A673 (cell line): Measurements from ENCODE around the gene CCHCR1. TPM values are rescaled to one million over a fixed set of nuclear protein-coding genes. Genes with fewer than 3 reads are reported as not detected.
"Not testable (repeated sequence)": the region's sequence is repeated elsewhere in the genome, so short reads cannot be mapped to it uniquely, and the experiment has no call there.

Experiments
- BruUV-seq: library from RNA; stranded (reverse); fragments of 400-500 nt; replicated peaks from 2 replicates; lab custom pipeline; 2021; lab: Mats Ljungman, UMichigan
- CTCF ChIA-PET: fragments of 300-600 bp; sonication (Branson Sonifier 250); formaldehyde crosslinking; loops from one replicate; lab custom pipeline; 2022; ENCODE audit warnings: antibody characterized with exemption; lab: Charles Lee
- POLR2A ChIA-PET: fragments of 300-600 bp; sonication (Branson Sonifier 250); formaldehyde crosslinking; loops from one replicate; lab custom pipeline; 2022; ENCODE audit warnings: antibody characterized with exemption; ENCODE audit not compliant: low non-redundant PET; lab: Charles Lee
- DNase-seq: peaks from one replicate; pipeline ENCODE4 v3.0.0-alpha.2; 2015; ENCODE audit warnings: low spot score
- H3K27ac ChIP-seq: fragments of 200-600 bp; sonication (generic); 2 replicates; pipeline ENCODE4 v1.5.1; 2016; ENCODE audit warnings: mixed run types, low read depth, mild to moderate bottlenecking, mixed read lengths, antibody characterized with exemption, low read length; ENCODE audit not compliant: poor library complexity, severe bottlenecking
- H3K27me3 ChIP-seq: fragments of 200-600 bp; sonication (generic); replicated peaks from 2 replicates; pipeline ENCODE4 v1.6.1; 2017; ENCODE audit warnings: mixed run types, low read depth, mild to moderate bottlenecking, mixed read lengths, antibody characterized with exemption, low read length; ENCODE audit not compliant: insufficient read depth, poor library complexity
- H3K36me3 ChIP-seq: fragments of 200-600 bp; sonication (generic); 2 replicates; pipeline ENCODE4 v1.6.1; 2016; ENCODE audit warnings: mixed run types, mild to moderate bottlenecking, mixed read lengths, antibody characterized with exemption, low read length; ENCODE audit not compliant: insufficient read depth, poor library complexity, severe bottlenecking
- H3K4me1 ChIP-seq: fragments of 200-600 bp; sonication (generic); 2 replicates; pipeline ENCODE4 v1.6.1; 2017; ENCODE audit warnings: mixed run types, mild to moderate bottlenecking, mixed read lengths, antibody characterized with exemption, low read length; ENCODE audit not compliant: insufficient read depth, poor library complexity, severe bottlenecking
- H3K4me3 ChIP-seq: fragments of 200-600 bp; sonication (generic); 2 replicates; pipeline ENCODE4 v1.5.1; 2016; ENCODE audit warnings: low read depth, mixed run types, mild to moderate bottlenecking, mixed read lengths, low read length; ENCODE audit not compliant: poor library complexity, severe bottlenecking
- H3K9me3 ChIP-seq: fragments of 200-600 bp; sonication (generic); 2 replicates; pipeline ENCODE4 v1.6.1; 2016; ENCODE audit warnings: mixed run types, low read depth, mild to moderate bottlenecking, mixed read lengths, antibody characterized with exemption, low read length; ENCODE audit not compliant: poor library complexity, severe bottlenecking
- CTCF ChIP-seq: fragments of 300-800, 200-600 bp; sonication (generic); conservative IDR thresholded peaks from 2 replicates; pipeline ENCODE4 v1.5.1; 2017; ENCODE audit warnings: low read depth, mild to moderate bottlenecking, antibody characterized with exemption, low read length, moderate library complexity, mixed read lengths
- EZH2 ChIP-seq: fragments of 200-600 bp; sonication (generic); IDR thresholded peaks from 2 replicates; pipeline ENCODE4 v1.6.1; 2017; ENCODE audit warnings: borderline replicate concordance, low read depth, mild to moderate bottlenecking, mixed read lengths, antibody characterized with exemption, low read length; ENCODE audit not compliant: poor library complexity, severe bottlenecking
- intact Hi-C: fragments of 100-400 bp; cut with micrococcal nuclease; formaldehyde crosslinking; loops from one replicate; pipeline ENCODE4 v1.10.0; 2022; ENCODE audit not compliant: unreplicated experiment
- total RNA-seq: library from RNA; stranded (reverse); gene quantifications from 2 replicates; pipeline ENCODE4 v1.2.3, GENCODE V29; 2021

Gene CCHCR1
- total RNA-seq, 1 experiment from 2014 or later: 51.7 TPM

GRCh38 chr6:31203345-31203979, 45.9 kb upstream of the CCHCR1 start:
- intact Hi-C loops: no loop called here
- Histone ChIP-seq H3K9me3 (no peaks in the 10 kb centered on the region), H3K4me1 (peaks cover 4% of the 10 kb centered on the region), H3K36me3 (peaks cover 3% of the 10 kb centered on the region), H3K27me3 (no peaks in the 10 kb centered on the region), H3K4me3 (peak overlapping the region; percentile 36), H3K27ac (peak overlapping the region; percentile 72)
- TF ChIP-seq EZH2: no peak
- no peak for TF ChIP-seq CTCF
- no TSS peak for BruUV-seq
- DNase-seq: peak; percentile 69
- POLR2A ChIA-PET: interaction anchor here (0.6 kb wide), 1 partner anchor 66 kb away, joined by 3 read pairs; no protein-coding TSS in a partner anchor
- CTCF ChIA-PET: no interaction called here

GRCh38 chr6:31202259-31203166, 44.9 kb upstream of the CCHCR1 start:
- BruUV-seq: no TSS peak
- intact Hi-C loops: no loop called here
- POLR2A ChIA-PET: interaction anchor here (0.6 kb wide), 1 partner anchor 65 kb away, joined by 3 read pairs; no protein-coding TSS in a partner anchor

DNA sequence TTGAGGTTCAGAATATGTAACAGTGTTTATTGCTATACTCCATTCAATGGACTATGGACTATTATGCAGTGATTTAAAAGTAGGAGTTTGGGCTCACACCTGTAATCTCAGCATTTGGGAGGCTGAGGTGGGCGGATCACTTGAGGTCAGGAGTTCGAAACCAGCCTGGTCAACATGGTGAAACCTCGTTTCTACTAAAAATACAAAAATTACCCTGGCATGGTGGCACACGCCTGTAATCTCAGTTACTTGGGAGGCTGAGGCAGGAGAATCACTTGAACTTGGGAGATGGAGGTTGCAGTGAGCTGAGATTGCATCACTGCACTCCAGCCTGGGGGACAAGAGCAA, 41.5 kb upstream of the CCHCR1 start:
- H3K4me3 ChIP-seq, BruUV-seq, DNase-seq, H3K36me3 ChIP-seq, H3K4me1 ChIP-seq, H3K27me3 ChIP-seq, POLR2A ChIA-PET, H3K27ac ChIP-seq, H3K9me3 ChIP-seq, intact Hi-C loops, CTCF ChIA-PET: not testable (repeated sequence)

More at GRCh38 chr6:31202259-31203166, 44.9 kb upstream of the CCHCR1 start:
- Histone ChIP-seq H3K27me3 (no peaks in the 10 kb centered on the region), H3K4me1 (peaks cover 4% of the 10 kb centered on the region), H3K9me3 (no peaks in the 10 kb centered on the region), H3K27ac (peak overlapping the region; percentile 72), H3K4me3 (no peak overlapping the region), H3K36me3 (peaks cover 3% of the 10 kb centered on the region)
- TF ChIP-seq CTCF (no peak), EZH2 (no peak)
- CTCF ChIA-PET: no interaction called here
- no peak for DNase-seq
